K562 (cell line): ENCODE results near the gene RCOR1. TPM values are rescaled to one million over a fixed set of nuclear protein-coding genes. Genes with fewer than 3 reads are reported as not detected.

Experiments used
- KLF16 ChIP-seq: IDR thresholded peaks from 2 replicates; pipeline ENCODE4 v1.6.1; 2016; ENCODE audit warnings: antibody characterized with exemption
- polyA plus RNA-seq, 8 experiments: library from polyadenylated mRNA; depleted of rRNA in 4 of 8; stranded (reverse) in 5 of 8; unstranded in 3 of 8; fragments of >200 nt; fragmentation: Nextera tagmentation in 2 of 8; fragmentation: Illumina TruSeq in 1 of 8; extraction: Ambion mirVana in 2 of 8; extraction: Trizol in 1 of 8; gene quantifications; 2 replicates each; pipeline versions ENCODE4 v1.2.1 to v1.2.3, GENCODE V29; 2011 to 2014; ENCODE audit warnings: inconsistent platforms in 1 of 8, missing spikeins in 1 of 8
- total RNA-seq, 7 experiments: library from RNA; depleted of rRNA in 6 of 7; stranded (reverse); fragments of >200 nt in 6 of 7; fragmentation: Illumina TruSeq in 2 of 7; extraction: Trizol in 2 of 7; gene quantifications; 2 replicates each; pipeline versions ENCODE4 v1.2.1 to v1.2.3, GENCODE V29; 2011 to 2021; ENCODE audit warnings: low replicate concordance in 1 of 7
- TF ChIP-seq, protein P1 (sequence below): fragments of 450-650 bp; IDR thresholded peaks from 2 replicates; pipeline ENCODE4 v1.6.1; 2016; ENCODE audit warnings: mild to moderate bottlenecking, moderate library complexity

RCOR1 gene
- total and polyA plus RNA-seq, 9 of the 15 experiments (the other 6 are each of a cell fraction or from before 2014, with no cell fraction given), result 8.5 to 47.9 (median 20.9) TPM

- TF ChIP-seq, protein P1, sequence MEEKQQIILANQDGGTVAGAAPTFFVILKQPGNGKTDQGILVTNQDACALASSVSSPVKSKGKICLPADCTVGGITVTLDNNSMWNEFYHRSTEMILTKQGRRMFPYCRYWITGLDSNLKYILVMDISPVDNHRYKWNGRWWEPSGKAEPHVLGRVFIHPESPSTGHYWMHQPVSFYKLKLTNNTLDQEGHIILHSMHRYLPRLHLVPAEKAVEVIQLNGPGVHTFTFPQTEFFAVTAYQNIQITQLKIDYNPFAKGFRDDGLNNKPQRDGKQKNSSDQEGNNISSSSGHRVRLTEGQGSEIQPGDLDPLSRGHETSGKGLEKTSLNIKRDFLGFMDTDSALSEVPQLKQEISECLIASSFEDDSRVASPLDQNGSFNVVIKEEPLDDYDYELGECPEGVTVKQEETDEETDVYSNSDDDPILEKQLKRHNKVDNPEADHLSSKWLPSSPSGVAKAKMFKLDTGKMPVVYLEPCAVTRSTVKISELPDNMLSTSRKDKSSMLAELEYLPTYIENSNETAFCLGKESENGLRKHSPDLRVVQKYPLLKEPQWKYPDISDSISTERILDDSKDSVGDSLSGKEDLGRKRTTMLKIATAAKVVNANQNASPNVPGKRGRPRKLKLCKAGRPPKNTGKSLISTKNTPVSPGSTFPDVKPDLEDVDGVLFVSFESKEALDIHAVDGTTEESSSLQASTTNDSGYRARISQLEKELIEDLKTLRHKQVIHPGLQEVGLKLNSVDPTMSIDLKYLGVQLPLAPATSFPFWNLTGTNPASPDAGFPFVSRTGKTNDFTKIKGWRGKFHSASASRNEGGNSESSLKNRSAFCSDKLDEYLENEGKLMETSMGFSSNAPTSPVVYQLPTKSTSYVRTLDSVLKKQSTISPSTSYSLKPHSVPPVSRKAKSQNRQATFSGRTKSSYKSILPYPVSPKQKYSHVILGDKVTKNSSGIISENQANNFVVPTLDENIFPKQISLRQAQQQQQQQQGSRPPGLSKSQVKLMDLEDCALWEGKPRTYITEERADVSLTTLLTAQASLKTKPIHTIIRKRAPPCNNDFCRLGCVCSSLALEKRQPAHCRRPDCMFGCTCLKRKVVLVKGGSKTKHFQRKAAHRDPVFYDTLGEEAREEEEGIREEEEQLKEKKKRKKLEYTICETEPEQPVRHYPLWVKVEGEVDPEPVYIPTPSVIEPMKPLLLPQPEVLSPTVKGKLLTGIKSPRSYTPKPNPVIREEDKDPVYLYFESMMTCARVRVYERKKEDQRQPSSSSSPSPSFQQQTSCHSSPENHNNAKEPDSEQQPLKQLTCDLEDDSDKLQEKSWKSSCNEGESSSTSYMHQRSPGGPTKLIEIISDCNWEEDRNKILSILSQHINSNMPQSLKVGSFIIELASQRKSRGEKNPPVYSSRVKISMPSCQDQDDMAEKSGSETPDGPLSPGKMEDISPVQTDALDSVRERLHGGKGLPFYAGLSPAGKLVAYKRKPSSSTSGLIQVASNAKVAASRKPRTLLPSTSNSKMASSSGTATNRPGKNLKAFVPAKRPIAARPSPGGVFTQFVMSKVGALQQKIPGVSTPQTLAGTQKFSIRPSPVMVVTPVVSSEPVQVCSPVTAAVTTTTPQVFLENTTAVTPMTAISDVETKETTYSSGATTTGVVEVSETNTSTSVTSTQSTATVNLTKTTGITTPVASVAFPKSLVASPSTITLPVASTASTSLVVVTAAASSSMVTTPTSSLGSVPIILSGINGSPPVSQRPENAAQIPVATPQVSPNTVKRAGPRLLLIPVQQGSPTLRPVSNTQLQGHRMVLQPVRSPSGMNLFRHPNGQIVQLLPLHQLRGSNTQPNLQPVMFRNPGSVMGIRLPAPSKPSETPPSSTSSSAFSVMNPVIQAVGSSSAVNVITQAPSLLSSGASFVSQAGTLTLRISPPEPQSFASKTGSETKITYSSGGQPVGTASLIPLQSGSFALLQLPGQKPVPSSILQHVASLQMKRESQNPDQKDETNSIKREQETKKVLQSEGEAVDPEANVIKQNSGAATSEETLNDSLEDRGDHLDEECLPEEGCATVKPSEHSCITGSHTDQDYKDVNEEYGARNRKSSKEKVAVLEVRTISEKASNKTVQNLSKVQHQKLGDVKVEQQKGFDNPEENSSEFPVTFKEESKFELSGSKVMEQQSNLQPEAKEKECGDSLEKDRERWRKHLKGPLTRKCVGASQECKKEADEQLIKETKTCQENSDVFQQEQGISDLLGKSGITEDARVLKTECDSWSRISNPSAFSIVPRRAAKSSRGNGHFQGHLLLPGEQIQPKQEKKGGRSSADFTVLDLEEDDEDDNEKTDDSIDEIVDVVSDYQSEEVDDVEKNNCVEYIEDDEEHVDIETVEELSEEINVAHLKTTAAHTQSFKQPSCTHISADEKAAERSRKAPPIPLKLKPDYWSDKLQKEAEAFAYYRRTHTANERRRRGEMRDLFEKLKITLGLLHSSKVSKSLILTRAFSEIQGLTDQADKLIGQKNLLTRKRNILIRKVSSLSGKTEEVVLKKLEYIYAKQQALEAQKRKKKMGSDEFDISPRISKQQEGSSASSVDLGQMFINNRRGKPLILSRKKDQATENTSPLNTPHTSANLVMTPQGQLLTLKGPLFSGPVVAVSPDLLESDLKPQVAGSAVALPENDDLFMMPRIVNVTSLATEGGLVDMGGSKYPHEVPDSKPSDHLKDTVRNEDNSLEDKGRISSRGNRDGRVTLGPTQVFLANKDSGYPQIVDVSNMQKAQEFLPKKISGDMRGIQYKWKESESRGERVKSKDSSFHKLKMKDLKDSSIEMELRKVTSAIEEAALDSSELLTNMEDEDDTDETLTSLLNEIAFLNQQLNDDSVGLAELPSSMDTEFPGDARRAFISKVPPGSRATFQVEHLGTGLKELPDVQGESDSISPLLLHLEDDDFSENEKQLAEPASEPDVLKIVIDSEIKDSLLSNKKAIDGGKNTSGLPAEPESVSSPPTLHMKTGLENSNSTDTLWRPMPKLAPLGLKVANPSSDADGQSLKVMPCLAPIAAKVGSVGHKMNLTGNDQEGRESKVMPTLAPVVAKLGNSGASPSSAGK, result 0 out of 2 replicates have a peak, but pooled peaks have one; percentile 5
- no peak for TF ChIP-seq KLF16
Observed at GRCh38 chr14:102757646-102758045, 165.2 kb downstream of the RCOR1 start (continued).
